Measurements from ENCODE around the gene EZR.

Gene EZR

GRCh38 chr6:158860279-158860865 lies 41.2 kb upstream of the EZR start:
- CTCF ChIA-PET = no interaction called here
- TF ChIP-seq CTCF (conservative IDR thresholded peaks at IDR 0.05; ENCODE audit: low read depth) = no peak
- POLR2A ChIA-PET (ENCODE audit: low non-redundant PET) = interaction anchor here (1.0 kb wide), 1 partner anchor 9 kb away, joined by 5 read pairs; no protein-coding TSS in a partner anchor

GRCh38 chr6:158856261-158856660 lies 37.1 kb upstream of the EZR start:
- CTCF ChIA-PET = no interaction called here
- DNase-seq (ENCODE audit: low spot score) = no peak
- POLR2A ChIA-PET (ENCODE audit: low non-redundant PET) = no interaction called here
- H3K27ac ChIP-seq = peak overlapping the region; percentile 54
- no peak for TF ChIP-seq CTCF (conservative IDR thresholded peaks at IDR 0.05; ENCODE audit: low read depth)

More at GRCh38 chr6:158860279-158860865, 41.2 kb upstream of the EZR start:
- no peak overlapping the region for H3K27ac ChIP-seq
- DNase-seq (ENCODE audit: low spot score) = no peak

- DNase-seq (ENCODE audit: low spot score) = no peak
- POLR2A ChIA-PET (ENCODE audit: low non-redundant PET) = interaction anchor here (1.2 to 1.4 kb wide), 2 partner anchors 15 to 35 kb away, joined by 5 read pairs; partner anchors contain the start of gene EZR
- CTCF ChIA-PET = no interaction called here
- H3K27ac ChIP-seq = peak overlapping the region; percentile 97
- TF ChIP-seq CTCF (conservative IDR thresholded peaks at IDR 0.05; ENCODE audit: low read depth) = no peak
Measured at GRCh38 chr6:158854214-158855101, 35.3 kb upstream of the EZR start.

GRCh38 chr6:158853880-158854213 lies 34.7 kb upstream of the EZR start:
- POLR2A ChIA-PET (ENCODE audit: low non-redundant PET) = interaction anchor here (1.2 to 1.4 kb wide), 2 partner anchors 15 to 35 kb away, joined by 5 read pairs; partner anchors contain the start of gene EZR
- CTCF ChIA-PET = interaction anchor here (0.7 to 1.0 kb wide), 2 partner anchors 32 to 35 kb away, joined by 3 read pairs; no protein-coding TSS in a partner anchor

GRCh38 chr6:158853072-158853879 lies 34.1 kb upstream of the EZR start:
- peak; percentile 96 for DNase-seq (ENCODE audit: low spot score)
- H3K27ac ChIP-seq = peak overlapping the region; percentile 97
- ChIA-PET CTCF (interaction anchor here (0.7 to 1.0 kb wide), 2 partner anchors 32 to 36 kb away, joined by 3 read pairs; no protein-coding TSS in a partner anchor), POLR2A (ENCODE audit: low non-redundant PET) (interaction anchor here (1.2 to 1.4 kb wide), 2 partner anchors 16 to 34 kb away, joined by 5 read pairs; partner anchors contain the start of gene EZR)
- no peak for TF ChIP-seq CTCF (conservative IDR thresholded peaks at IDR 0.05; ENCODE audit: low read depth)

More at GRCh38 chr6:158853880-158854213, 34.7 kb upstream of the EZR start:
- H3K27ac ChIP-seq = peak overlapping the region; percentile 97
- DNase-seq (ENCODE audit: low spot score) = no peak
- no peak for TF ChIP-seq CTCF (conservative IDR thresholded peaks at IDR 0.05; ENCODE audit: low read depth)

Data from RWPE1 (cell line).